SK-N-SH treated with all-trans-retinoic acid at 6 μM for 48 hours (cell line): ENCODE results near the gene PCBP3.

Experiments used
- CSRNP3 ChIP-seq: fragments of 250-450 bp; sonication (Bioruptor Pico); IDR thresholded peaks from 2 replicates; pipeline ENCODE4 v1.5.1; 2021; ENCODE audit warnings: mild to moderate bottlenecking, moderate library complexity
- ESRRG ChIP-seq: fragments of 250-450 bp; sonication (Bioruptor Pico); IDR thresholded peaks from 2 replicates; pipeline ENCODE4 v1.6.1; 2021; ENCODE audit warnings: mild to moderate bottlenecking
- PPARA ChIP-seq: fragments of 250-450 bp; sonication (Bioruptor Pico); IDR thresholded peaks from 2 replicates; pipeline ENCODE4 v1.5.0; 2020; ENCODE audit warnings: mild to moderate bottlenecking, borderline replicate concordance
- RARB ChIP-seq: fragments of 250-450 bp; sonication (Bioruptor Pico); IDR thresholded peaks from 2 replicates; pipeline ENCODE4 v1.8.0; 2021; ENCODE audit warnings: mild to moderate bottlenecking, moderate library complexity
- TOX ChIP-seq: fragments of 250-450 bp; sonication (Bioruptor Pico); IDR thresholded peaks from 2 replicates; pipeline ENCODE4 v1.8.0; 2021; ENCODE audit warnings: mild to moderate bottlenecking, moderate library complexity, borderline replicate concordance
- ZFP3 ChIP-seq: fragments of 250-450 bp; sonication (Bioruptor Pico); IDR thresholded peaks from 2 replicates; pipeline ENCODE4 v1.5.0; 2020; ENCODE audit warnings: mild to moderate bottlenecking, moderate library complexity
- ZFP30 ChIP-seq: fragments of 450-650 bp; formaldehyde crosslinking; IDR thresholded peaks from 2 replicates; pipeline ENCODE4 v1.5.0; 2022; ENCODE audit warnings: mild to moderate bottlenecking, moderate library complexity
- ZNF70 ChIP-seq: fragments of 450-650 bp; formaldehyde crosslinking; IDR thresholded peaks from 2 replicates; pipeline ENCODE4 v1.5.0; 2020; ENCODE audit warnings: mild to moderate bottlenecking, moderate library complexity
- TF ChIP-seq, protein P1 (sequence below): fragments of 250-450 bp; sonication (Bioruptor Pico); IDR thresholded peaks from 2 replicates; pipeline ENCODE4 v1.8.0; 2020; ENCODE audit warnings: mild to moderate bottlenecking, moderate library complexity, borderline replicate concordance
- TF ChIP-seq, protein P2 (sequence below): fragments of 250-450 bp; sonication (Bioruptor Pico); IDR thresholded peaks from 2 replicates; pipeline ENCODE4 v1.8.0; 2021; ENCODE audit warnings: low read depth, mild to moderate bottlenecking, moderate library complexity, borderline replicate concordance
- TF ChIP-seq, protein P3 (sequence below): fragments of 250-450 bp; sonication (Bioruptor Pico); IDR thresholded peaks from 2 replicates; pipeline ENCODE4 v1.5.1; 2020; ENCODE audit warnings: low read depth, mild to moderate bottlenecking, moderate library complexity

- TF ChIP-seq, protein P1, sequence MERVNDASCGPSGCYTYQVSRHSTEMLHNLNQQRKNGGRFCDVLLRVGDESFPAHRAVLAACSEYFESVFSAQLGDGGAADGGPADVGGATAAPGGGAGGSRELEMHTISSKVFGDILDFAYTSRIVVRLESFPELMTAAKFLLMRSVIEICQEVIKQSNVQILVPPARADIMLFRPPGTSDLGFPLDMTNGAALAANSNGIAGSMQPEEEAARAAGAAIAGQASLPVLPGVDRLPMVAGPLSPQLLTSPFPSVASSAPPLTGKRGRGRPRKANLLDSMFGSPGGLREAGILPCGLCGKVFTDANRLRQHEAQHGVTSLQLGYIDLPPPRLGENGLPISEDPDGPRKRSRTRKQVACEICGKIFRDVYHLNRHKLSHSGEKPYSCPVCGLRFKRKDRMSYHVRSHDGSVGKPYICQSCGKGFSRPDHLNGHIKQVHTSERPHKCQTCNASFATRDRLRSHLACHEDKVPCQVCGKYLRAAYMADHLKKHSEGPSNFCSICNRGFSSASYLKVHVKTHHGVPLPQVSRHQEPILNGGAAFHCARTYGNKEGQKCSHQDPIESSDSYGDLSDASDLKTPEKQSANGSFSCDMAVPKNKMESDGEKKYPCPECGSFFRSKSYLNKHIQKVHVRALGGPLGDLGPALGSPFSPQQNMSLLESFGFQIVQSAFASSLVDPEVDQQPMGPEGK (CRISPR knock-in tag): 0 out of 2 replicates have a peak, but pooled peaks have one; percentile 35
- TF ChIP-seq ESRRG (CRISPR knock-in tag): no peak
- no peak for TF ChIP-seq RARB (CRISPR knock-in tag)
- TF ChIP-seq ZFP30: no peak
- TF ChIP-seq, protein P2, sequence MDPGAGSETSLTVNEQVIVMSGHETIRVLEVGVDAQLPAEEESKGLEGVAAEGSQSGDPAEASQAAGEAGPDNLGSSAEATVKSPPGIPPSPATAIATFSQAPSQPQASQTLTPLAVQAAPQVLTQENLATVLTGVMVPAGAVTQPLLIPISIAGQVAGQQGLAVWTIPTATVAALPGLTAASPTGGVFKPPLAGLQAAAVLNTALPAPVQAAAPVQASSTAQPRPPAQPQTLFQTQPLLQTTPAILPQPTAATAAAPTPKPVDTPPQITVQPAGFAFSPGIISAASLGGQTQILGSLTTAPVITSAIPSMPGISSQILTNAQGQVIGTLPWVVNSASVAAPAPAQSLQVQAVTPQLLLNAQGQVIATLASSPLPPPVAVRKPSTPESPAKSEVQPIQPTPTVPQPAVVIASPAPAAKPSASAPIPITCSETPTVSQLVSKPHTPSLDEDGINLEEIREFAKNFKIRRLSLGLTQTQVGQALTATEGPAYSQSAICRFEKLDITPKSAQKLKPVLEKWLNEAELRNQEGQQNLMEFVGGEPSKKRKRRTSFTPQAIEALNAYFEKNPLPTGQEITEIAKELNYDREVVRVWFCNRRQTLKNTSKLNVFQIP (CRISPR knock-in tag): no peak
- TF ChIP-seq, protein P3, sequence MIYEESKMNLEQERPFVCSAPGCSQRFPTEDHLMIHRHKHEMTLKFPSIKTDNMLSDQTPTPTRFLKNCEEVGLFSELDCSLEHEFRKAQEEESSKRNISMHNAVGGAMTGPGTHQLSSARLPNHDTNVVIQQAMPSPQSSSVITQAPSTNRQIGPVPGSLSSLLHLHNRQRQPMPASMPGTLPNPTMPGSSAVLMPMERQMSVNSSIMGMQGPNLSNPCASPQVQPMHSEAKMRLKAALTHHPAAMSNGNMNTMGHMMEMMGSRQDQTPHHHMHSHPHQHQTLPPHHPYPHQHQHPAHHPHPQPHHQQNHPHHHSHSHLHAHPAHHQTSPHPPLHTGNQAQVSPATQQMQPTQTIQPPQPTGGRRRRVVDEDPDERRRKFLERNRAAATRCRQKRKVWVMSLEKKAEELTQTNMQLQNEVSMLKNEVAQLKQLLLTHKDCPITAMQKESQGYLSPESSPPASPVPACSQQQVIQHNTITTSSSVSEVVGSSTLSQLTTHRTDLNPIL (CRISPR knock-in tag): no peak
- TF ChIP-seq ZNF70: no peak
- no peak for TF ChIP-seq PPARA (CRISPR knock-in tag)
- TF ChIP-seq CSRNP3 (CRISPR knock-in tag): no peak; the same call in 1 of the 2 replicates
- TF ChIP-seq ZFP3 (CRISPR knock-in tag): no peak
- no peak for TF ChIP-seq TOX (CRISPR knock-in tag)
Measured at GRCh38 chr21:45973475-45974072, 330.0 kb downstream of the PCBP3 start.
